Keratinocyte (primary cell): ENCODE measurements around the gene CNN3.

Source experiments
- CTCF ChIP-seq, 3 experiments: IDR thresholded peaks in 1 of 3; conservative IDR thresholded peaks in 1 of 3; optimal IDR thresholded peaks in 1 of 3; 2 replicates in 2 of 3; 3 replicates in 1 of 3; pipeline versions ENCODE3 to v1.5.1; 2011; ENCODE audit warnings: low read length in 3 of 3, mild to moderate bottlenecking in 3 of 3, moderate library complexity in 2 of 3, control low read depth in 1 of 3, inconsistent platforms in 1 of 3; ENCODE audit not compliant: insufficient read depth in 2 of 3; ENCODE audit errors: extremely low read depth in 1 of 3
- EZH2 ChIP-seq: IDR thresholded peaks from one replicate; pipeline ENCODE4 v1.6.1; 2012; ENCODE audit warnings: inconsistent platforms, mild to moderate bottlenecking, low read length, moderate library complexity

- no peak for TF ChIP-seq CTCF (optimal IDR thresholded peaks at IDR 0.05 in 1 of 3, IDR thresholded peaks at IDR 0.05 in 1 of 3, conservative IDR thresholded peaks at IDR 0.05 in 1 of 3; ENCODE audit: extremely low read depth in 1 of 3, insufficient read depth in 2 of 3, low read length in 3 of 3)
- no peak for TF ChIP-seq EZH2
Measured at GRCh38 chr1:94962409-94963265, 35.7 kb upstream of the CNN3 start.
